GM10847 (cell line): ENCODE results near the gene TNFSF13.

Source experiments
- POLR2A ChIP-seq: IDR thresholded peaks from 2 replicates; pipeline ENCODE4 v1.6.1; 2011; ENCODE audit not compliant: insufficient read length; ENCODE audit errors: extremely low read depth

Gene TNFSF13

GRCh38 chr17:7558544-7559319 lies at the start of gene TNFSF13:
TSS of gene TNFSF13 (plus strand) at chr17:7558750. CDS start at chr17:7559040, 290 bp downstream.
- TF ChIP-seq POLR2A: no peak

- no peak for TF ChIP-seq POLR2A
Measured at GRCh38 chr17:7508846-7509245, 49.7 kb upstream of the TNFSF13 start.

GRCh38 chr17:7509937-7510336 lies 48.6 kb upstream of the TNFSF13 start:
- TF ChIP-seq POLR2A: no peak

- no peak for TF ChIP-seq POLR2A
Measured at GRCh38 chr17:7511108-7511507, 47.4 kb upstream of the TNFSF13 start.

GRCh38 chr17:7512105-7512504 lies 46.4 kb upstream of the TNFSF13 start:
- TF ChIP-seq POLR2A: no peak

GRCh38 chr17:7512824-7513540 lies 45.6 kb upstream of the TNFSF13 start:
- TF ChIP-seq POLR2A: no peak

- TF ChIP-seq POLR2A: no peak
Measured at GRCh38 chr17:7513850-7514419, 44.6 kb upstream of the TNFSF13 start.

GRCh38 chr17:7515911-7516610 lies 42.5 kb upstream of the TNFSF13 start:
- no peak for TF ChIP-seq POLR2A

- no peak for TF ChIP-seq POLR2A
Measured at GRCh38 chr17:7523033-7523432, 35.5 kb upstream of the TNFSF13 start.

GRCh38 chr17:7528842-7529241 lies 29.7 kb upstream of the TNFSF13 start:
- TF ChIP-seq POLR2A: no peak

GRCh38 chr17:7530023-7530900 lies 28.3 kb upstream of the TNFSF13 start:
- no peak for TF ChIP-seq POLR2A

- TF ChIP-seq POLR2A: no peak
Measured at GRCh38 chr17:7538050-7538449, 20.5 kb upstream of the TNFSF13 start.

- TF ChIP-seq POLR2A: no peak
Measured at GRCh38 chr17:7538891-7539545, 19.5 kb upstream of the TNFSF13 start.

- TF ChIP-seq POLR2A: no peak
Measured at GRCh38 chr17:7541074-7541621, 17.4 kb upstream of the TNFSF13 start.
